Breast epithelium (tissue), 3 donors: ENCODE measurements around the gene DAPK2.

ENCODE experiments used
- POLR2A ChIP-seq: fragments of 450-650 bp; IDR thresholded peaks from one replicate; pipeline ENCODE4 v1.6.1; 2016; ENCODE audit warnings: antibody characterized with exemption, mild to moderate bottlenecking, moderate library complexity
- TF ChIP-seq, protein P1 (sequence below), 3 donors: fragments of 450-650 bp; IDR thresholded peaks; one replicate each; pipeline ENCODE4 v1.5.1; 2016 to 2017; ENCODE audit warnings: antibody characterized with exemption in 3 of 3, mild to moderate bottlenecking in 3 of 3, moderate library complexity in 3 of 3

GRCh38 chr15:64013179-64014062 is 32.9 kb downstream of the DAPK2 start:
- TF ChIP-seq, protein P1, sequence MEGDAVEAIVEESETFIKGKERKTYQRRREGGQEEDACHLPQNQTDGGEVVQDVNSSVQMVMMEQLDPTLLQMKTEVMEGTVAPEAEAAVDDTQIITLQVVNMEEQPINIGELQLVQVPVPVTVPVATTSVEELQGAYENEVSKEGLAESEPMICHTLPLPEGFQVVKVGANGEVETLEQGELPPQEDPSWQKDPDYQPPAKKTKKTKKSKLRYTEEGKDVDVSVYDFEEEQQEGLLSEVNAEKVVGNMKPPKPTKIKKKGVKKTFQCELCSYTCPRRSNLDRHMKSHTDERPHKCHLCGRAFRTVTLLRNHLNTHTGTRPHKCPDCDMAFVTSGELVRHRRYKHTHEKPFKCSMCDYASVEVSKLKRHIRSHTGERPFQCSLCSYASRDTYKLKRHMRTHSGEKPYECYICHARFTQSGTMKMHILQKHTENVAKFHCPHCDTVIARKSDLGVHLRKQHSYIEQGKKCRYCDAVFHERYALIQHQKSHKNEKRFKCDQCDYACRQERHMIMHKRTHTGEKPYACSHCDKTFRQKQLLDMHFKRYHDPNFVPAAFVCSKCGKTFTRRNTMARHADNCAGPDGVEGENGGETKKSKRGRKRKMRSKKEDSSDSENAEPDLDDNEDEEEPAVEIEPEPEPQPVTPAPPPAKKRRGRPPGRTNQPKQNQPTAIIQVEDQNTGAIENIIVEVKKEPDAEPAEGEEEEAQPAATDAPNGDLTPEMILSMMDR (IDR thresholded peaks at IDR 0.05): no peak
- no peak for TF ChIP-seq POLR2A
